Tibial artery (tissue), 4 donors: ENCODE results near the gene GLG1.

ENCODE experiments used
- DNase-seq, 2 donors: peaks; one replicate each; pipeline ENCODE4 v3.0.0-alpha.2; 2019
- H3K27ac ChIP-seq, 2 donors: fragments of 200-600 bp; sonication (generic) in 1 of 2; 1 replicate in 1 of 2; 2 replicates in 1 of 2; pipeline ENCODE4 v1.5.1; 2018 to 2019; ENCODE audit warnings: mild to moderate bottlenecking in 1 of 2
- H3K27me3 ChIP-seq, 2 donors: fragments of 200-600 bp; sonication (generic) in 1 of 2; one replicate each; pipeline versions ENCODE4 v1.5.1 to v1.6.0; 2016 to 2019
- H3K36me3 ChIP-seq, 3 donors: fragments of 200-600 bp; sonication (generic) in 2 of 3; one replicate each; pipeline ENCODE4 v1.5.1; 2016 to 2019; ENCODE audit warnings: mild to moderate bottlenecking in 2 of 3
- H3K4me1 ChIP-seq, 4 donors: fragments of 200-600 bp; sonication (generic) in 2 of 4; 1 replicate in 3 of 4; 2 replicates in 1 of 4; pipeline ENCODE4 v1.5.1; 2016 to 2019
- H3K4me3 ChIP-seq, 2 donors: fragments of 200-600 bp; sonication (generic) in 1 of 2; 1 replicate in 1 of 2; 2 replicates in 1 of 2; pipeline ENCODE4 v1.5.1; 2018 to 2019; ENCODE audit warnings: mild to moderate bottlenecking in 2 of 2
- H3K9me3 ChIP-seq, 3 donors: fragments of 200-600 bp; sonication (generic) in 1 of 3; one replicate each; pipeline ENCODE4 v1.5.1; 2016 to 2019
- CTCF ChIP-seq, 2 experiments: fragments of 200-600 bp in 1 of 2; fragments of 450-650 bp in 1 of 2; IDR thresholded peaks; one replicate each; pipeline ENCODE4 v1.5.1; 2017 to 2019; ENCODE audit warnings: antibody characterized with exemption in 2 of 2, mild to moderate bottlenecking in 1 of 2, moderate library complexity in 1 of 2
- intact Hi-C: fragments of 100-400 bp; cut with DNase I; formaldehyde crosslinking; loops from one replicate; pipeline ENCODE4 v1.15.0; 2023; ENCODE audit warnings: low total_unique reads

The GLG1 gene

GRCh38 chr16:74585846-74586443 is 21.0 kb downstream of the GLG1 start:
- Histone ChIP-seq H3K27me3 (no peaks in the 10 kb centered on the region), H3K27ac (no peak overlapping the region), H3K4me3 (no peak overlapping the region), H3K36me3 (no peaks in the 10 kb centered on the region), H3K9me3 (no peaks in the 10 kb centered on the region), H3K4me1 (peaks cover 0 to 28% (median 6%) of the 10 kb centered on the region in 4 donors)
- TF ChIP-seq CTCF (IDR thresholded peaks at IDR 0.05) = no peak
- intact Hi-C loops = no loop called here
- no peak for DNase-seq

GRCh38 chr16:74583926-74584666 is 22.8 kb downstream of the GLG1 start:
- Histone ChIP-seq H3K36me3 (no peaks in the 10 kb centered on the region), H3K4me1 (peaks cover 0 to 19% (median 5%) of the 10 kb centered on the region in 4 donors), H3K9me3 (no peaks in the 10 kb centered on the region), H3K27ac (no peak overlapping the region), H3K27me3 (no peaks in the 10 kb centered on the region), H3K4me3 (no peak overlapping the region)
- DNase-seq = no peak
- intact Hi-C loops = no loop called here
- no peak for TF ChIP-seq CTCF (IDR thresholded peaks at IDR 0.05)

- no peaks in the 10 kb centered on the region for H3K9me3 ChIP-seq
- no peak overlapping the region for H3K27ac ChIP-seq
- H3K36me3 ChIP-seq = no peaks in the 10 kb centered on the region
- intact Hi-C loops = no loop called here
- H3K4me1 ChIP-seq = peaks cover 0 to 16% (median 5%) of the 10 kb centered on the region in 4 donors
- H3K4me3 ChIP-seq = no peak overlapping the region
- no peaks in the 10 kb centered on the region for H3K27me3 ChIP-seq
- no peak for TF ChIP-seq CTCF (IDR thresholded peaks at IDR 0.05)
- no peak for DNase-seq
Measured at GRCh38 chr16:74582970-74583369, 23.9 kb downstream of the GLG1 start.

GRCh38 chr16:74580833-74581232 is 26.1 kb downstream of the GLG1 start:
- Histone ChIP-seq H3K4me3 (no peak overlapping the region), H3K36me3 (no peaks in the 10 kb centered on the region), H3K9me3 (no peaks in the 10 kb centered on the region), H3K4me1 (peaks cover 0 to 30% (median 3%) of the 10 kb centered on the region in 4 donors), H3K27me3 (no peaks in the 10 kb centered on the region), H3K27ac (no peak overlapping the region)
- intact Hi-C loops = no loop called here
- no peak for TF ChIP-seq CTCF (IDR thresholded peaks at IDR 0.05)
- no peak for DNase-seq

- H3K27me3 ChIP-seq = no peaks in the 10 kb centered on the region
- intact Hi-C loops = no loop called here
- no peaks in the 10 kb centered on the region for H3K36me3 ChIP-seq
- peaks cover 0 to 38% (median 3%) of the 10 kb centered on the region in 4 donors for H3K4me1 ChIP-seq
- no peak for TF ChIP-seq CTCF (IDR thresholded peaks at IDR 0.05)
- no peak for DNase-seq
- no peak overlapping the region for H3K27ac ChIP-seq
- no peaks in the 10 kb centered on the region for H3K9me3 ChIP-seq
- no peak overlapping the region for H3K4me3 ChIP-seq
Measured at GRCh38 chr16:74578838-74579237, 28.1 kb downstream of the GLG1 start.
